K562 (cell line): Measurements from ENCODE around the gene ACSL5. TPM values are rescaled to one million over a fixed set of nuclear protein-coding genes. Genes with fewer than 3 reads are reported as not detected.

Source experiments
- ATAC-seq: fragments of 200-7000 bp; cut with Tn5 transposase; 3 replicates; pipeline ENCODE4 v1.9.1; 2020; ENCODE audit warnings: moderate library complexity
- BruUV-seq: library from RNA; stranded (reverse); fragments of 400-500 nt; replicated peaks from 2 replicates; lab custom pipeline; 2021; lab: Mats Ljungman, UMichigan
- CTCF ChIA-PET: fragments of 300-600 bp; formaldehyde crosslinking; extraction: SDS; loops from one replicate; lab custom pipeline; 2021; ENCODE audit warnings: low intra/inter-chr PET ratio; lab: Yijun Ruan, JAX
- POLR2A ChIA-PET: fragments of 300-600, 350-650 bp; sonication (Branson Sonifier 250); formaldehyde crosslinking; extraction: SDS; loops from one replicate; lab custom pipeline; 2021; ENCODE audit warnings: antibody characterized with exemption, inconsistent platforms; lab: Yijun Ruan, JAX
- DNase-seq, 4 experiments: peaks; one replicate each; pipeline versions ENCODE4 v3.0.0 to v3.0.0-alpha.2; 2011 to 2018; ENCODE audit warnings: low spot score in 3 of 4, mixed read lengths in 3 of 4; ENCODE audit errors: extremely low read depth in 1 of 4
- FAIRE-seq: peaks from 2 replicates; lab custom pipeline; 2011; peaks lifted over from hg19 to GRCh38; lab: Jason Lieb, UNC
- H2AFZ ChIP-seq: 2 replicates; pipeline ENCODE4 v1.6.0; 2011; ENCODE audit warnings: low read depth, low read length, control low read depth, inconsistent platforms
- H3K27ac ChIP-seq: fragments of 200-600 bp; 3 replicates; pipeline ENCODE4 v1.8.0; 2011; ENCODE audit warnings: low read depth, mild to moderate bottlenecking, control low read depth, inconsistent platforms, low read length, moderate library complexity, mixed read lengths; ENCODE audit errors: extremely low read depth
- H3K27me3 ChIP-seq, 2 experiments: fragments of 300-600 bp in 1 of 2; 2 replicates in 1 of 2; 3 replicates in 1 of 2; pipeline versions ENCODE4 v1.6.0 to v1.8.0; 2011; ENCODE audit warnings: inconsistent platforms in 2 of 2, low read length in 2 of 2, mild to moderate bottlenecking in 1 of 2, mixed read lengths in 1 of 2, moderate library complexity in 1 of 2; ENCODE audit not compliant: control insufficient read depth in 2 of 2, insufficient read depth in 2 of 2
- H3K36me3 ChIP-seq: fragments of 300-600 bp; 3 replicates; pipeline ENCODE4 v1.8.0; 2011; ENCODE audit warnings: mild to moderate bottlenecking, low read length, inconsistent platforms; ENCODE audit not compliant: control insufficient read depth, insufficient read depth
- H3K4me1 ChIP-seq, 2 experiments: fragments of 200-600 bp in 1 of 2; replicated peaks in 1 of 2; 2 replicates in 1 of 2; 3 replicates in 1 of 2; pipeline versions ENCODE4 v1.5.1 to v1.8.0; 2011; ENCODE audit warnings: inconsistent platforms in 2 of 2, low read length in 2 of 2, mild to moderate bottlenecking in 1 of 2, mixed read lengths in 1 of 2, moderate library complexity in 1 of 2; ENCODE audit not compliant: control insufficient read depth in 2 of 2, insufficient read depth in 2 of 2
- H3K4me2 ChIP-seq: 2 replicates; pipeline ENCODE4 v1.6.1; 2011; ENCODE audit warnings: low read length, control low read depth, inconsistent platforms, mixed read lengths; ENCODE audit not compliant: insufficient read depth
- H3K4me3 ChIP-seq: fragments of 200-600 bp; sonication (generic), shearing (Covaris generic); 2 replicates; pipeline ENCODE4 v1.5.1; 2016; ENCODE audit warnings: control low read depth, inconsistent platforms
- H3K79me2 ChIP-seq: fragments of 200-600 bp; 3 replicates; pipeline ENCODE4 v1.8.0; 2011; ENCODE audit warnings: low read length, inconsistent platforms; ENCODE audit not compliant: control insufficient read depth, insufficient read depth
- H3K9ac ChIP-seq, 2 experiments: 2 replicates each; pipeline versions ENCODE4 v1.6.0 to v1.6.1; 2011; ENCODE audit warnings: low read depth in 2 of 2, low read length in 2 of 2, control low read depth in 1 of 2, inconsistent platforms in 1 of 2, mild to moderate bottlenecking in 1 of 2, mixed read lengths in 1 of 2; ENCODE audit not compliant: insufficient read depth in 1 of 2
- H3K9me1 ChIP-seq: one replicate; pipeline ENCODE4 v1.6.0; 2011; ENCODE audit warnings: inconsistent platforms, mild to moderate bottlenecking, low read length, moderate library complexity; ENCODE audit not compliant: control insufficient read depth, insufficient read depth
- H3K9me3 ChIP-seq: replicated peaks from 2 replicates; pipeline ENCODE4 v1.5.1; 2011; ENCODE audit warnings: low read depth, low read length, inconsistent platforms; ENCODE audit not compliant: control insufficient read depth, insufficient read depth
- H4K20me1 ChIP-seq: replicated peaks from 2 replicates; pipeline ENCODE4 v1.6.1; 2011; ENCODE audit warnings: low read length, inconsistent platforms, mixed read lengths; ENCODE audit not compliant: control insufficient read depth, insufficient read depth
- DACH1 ChIP-seq: fragments of 450-650 bp; IDR thresholded peaks from 2 replicates; pipeline ENCODE4 v1.6.1; 2018; ENCODE audit not compliant: partially characterized antibody
- FOXJ3 ChIP-seq: sonication (generic); formaldehyde crosslinking; IDR thresholded peaks from 2 replicates; pipeline ENCODE4 v1.4.0; 2020; ENCODE audit warnings: mild to moderate bottlenecking, missing genetic modification reagents
- HMGXB4 ChIP-seq: sonication (generic); formaldehyde crosslinking; IDR thresholded peaks from 2 replicates; pipeline ENCODE4 v1.8.1; 2023; ENCODE audit warnings: mild to moderate bottlenecking, missing genetic modification reagents
- HNRNPL ChIP-seq: fragments of 200-400 bp; formaldehyde crosslinking; IDR thresholded peaks from 2 replicates; pipeline ENCODE4 v1.6.1; 2017; ENCODE audit warnings: low read depth, mild to moderate bottlenecking, low read length
- MAFK ChIP-seq: IDR thresholded peaks from 2 replicates; pipeline ENCODE4 v1.6.1; 2011; ENCODE audit warnings: low read length, improper control_type of control experiment
- NCOA2 ChIP-seq, 2 experiments: fragments of 450-650 bp; IDR thresholded peaks; 2 replicates each; pipeline ENCODE4 v1.6.1; 2018; ENCODE audit warnings: mild to moderate bottlenecking in 2 of 2, moderate library complexity in 1 of 2; ENCODE audit not compliant: partially characterized antibody in 2 of 2
- YBX1 ChIP-seq: fragments of 450-650 bp; IDR thresholded peaks from 2 replicates; pipeline ENCODE4 v1.7.1; 2016; ENCODE audit warnings: mild to moderate bottlenecking
- ZNF311 ChIP-seq: fragments of 250-450 bp; sonication (Bioruptor Pico); IDR thresholded peaks from 2 replicates; pipeline ENCODE4 v1.4.0; 2020; ENCODE audit warnings: mild to moderate bottlenecking, moderate library complexity
- ZNF316 ChIP-seq: fragments of 450-650 bp; IDR thresholded peaks from 2 replicates; pipeline ENCODE4 v1.6.1; 2016
- ZNF41 ChIP-seq: fragments of 250-450 bp; sonication (Bioruptor Pico); conservative IDR thresholded peaks from 2 replicates; pipeline ENCODE4 v1.4.0; 2020; ENCODE audit warnings: mild to moderate bottlenecking
- WGBS: fragments of 100-300 bp; shearing (Covaris generic); methylation state at CpG from one replicate; pipeline ENCODE4 v1.1.6; 2016; ENCODE audit warnings: low coverage, mixed read lengths; ENCODE audit not compliant: insufficient coverage; ENCODE audit errors: missing lambda C conversion rate; 5-methylcytosine and 5-hydroxymethylcytosine counted together
- in situ Hi-C: fragments of 300-500 bp; cut with MboI; formaldehyde crosslinking; loops from 4 replicates; pipeline ENCODE4 v1.15.0; 2018; ENCODE audit warnings: inconsistent platforms, mixed read lengths
- intact Hi-C: fragments of 100-400 bp; cut with micrococcal nuclease; formaldehyde crosslinking; loops from 2 replicates; pipeline ENCODE4 v1.14.2; 2022
- polyA plus RNA-seq, 8 experiments: library from polyadenylated mRNA; depleted of rRNA in 4 of 8; stranded (reverse) in 5 of 8; unstranded in 3 of 8; fragments of >200 nt; fragmentation: Nextera tagmentation in 2 of 8; fragmentation: Illumina TruSeq in 1 of 8; extraction: Ambion mirVana in 2 of 8; extraction: Trizol in 1 of 8; gene quantifications; 2 replicates each; pipeline versions ENCODE4 v1.2.1 to v1.2.3, GENCODE V29; 2011 to 2014; ENCODE audit warnings: inconsistent platforms in 1 of 8, missing spikeins in 1 of 8
- total RNA-seq, 7 experiments: library from RNA; depleted of rRNA in 6 of 7; stranded (reverse); fragments of >200 nt in 6 of 7; fragmentation: Illumina TruSeq in 2 of 7; extraction: Trizol in 2 of 7; gene quantifications; 2 replicates each; pipeline versions ENCODE4 v1.2.1 to v1.2.3, GENCODE V29; 2011 to 2021; ENCODE audit warnings: low replicate concordance in 1 of 7
- TF ChIP-seq, protein P1 (sequence below): fragments of 200-800 bp; sonication (Bioruptor generic); IDR thresholded peaks from 2 replicates; pipeline ENCODE4 v1.6.1; 2016; ENCODE audit warnings: missing genetic modification characterization, missing compliant biosample characterization
- TF ChIP-seq, protein P2 (sequence below): fragments of 450-650 bp; IDR thresholded peaks from 2 replicates; pipeline ENCODE4 v1.7.0; 2016; ENCODE audit warnings: borderline replicate concordance

ACSL5 gene
- total and polyA plus RNA-seq, 9 of the 15 experiments (the other 6 are each of a cell fraction or from before 2014, with no cell fraction given), result 0.19 to 1.4 (median 0.55) TPM

- no peak for TF ChIP-seq YBX1
Measured at GRCh38 chr10:112389271-112389822, 15.4 kb downstream of the ACSL5 start (continued).

GRCh38 chr10:112390125-112390703, 16.3 kb downstream of the ACSL5 start:
- ChIA-PET CTCF (no interaction called here), POLR2A (interaction anchor here (0.7 kb wide), 1 partner anchor 216 kb away, joined by 3 read pairs; no protein-coding TSS in a partner anchor)
- H3K27ac ChIP-seq, result no peak overlapping the region
- intact Hi-C loops (no loop called here), in situ Hi-C loops (no loop called here)
- WGBS, result 58% methylated on average over 3 of the region's 3 CpGs
- no peaks in the 10 kb centered on the region for H3K9me1 ChIP-seq
- H3K27me3 ChIP-seq, result peaks cover 0 to 3% of the 10 kb centered on the region in 2 experiments; a peak in 2 of 5 replicates
- no TSS peak for BruUV-seq
- H3K9ac ChIP-seq, result no peak overlapping the region
- FAIRE-seq (no peak), DNase-seq (no peak), ATAC-seq (no peak)
- H4K20me1 ChIP-seq, result no peaks in the 10 kb centered on the region
- no peak overlapping the region for H3K4me3 ChIP-seq
- H3K36me3 ChIP-seq, result no peaks in the 10 kb centered on the region
- no peaks in the 10 kb centered on the region for H3K9me3 ChIP-seq
- H3K4me1 ChIP-seq, result no peaks in the 10 kb centered on the region; a peak in 2 of 5 replicates
- no peak overlapping the region for H3K4me2 ChIP-seq
- H2AFZ ChIP-seq, result no peak overlapping the region
- H3K79me2 ChIP-seq, result no peaks in the 10 kb centered on the region
- TF ChIP-seq, protein P1, sequence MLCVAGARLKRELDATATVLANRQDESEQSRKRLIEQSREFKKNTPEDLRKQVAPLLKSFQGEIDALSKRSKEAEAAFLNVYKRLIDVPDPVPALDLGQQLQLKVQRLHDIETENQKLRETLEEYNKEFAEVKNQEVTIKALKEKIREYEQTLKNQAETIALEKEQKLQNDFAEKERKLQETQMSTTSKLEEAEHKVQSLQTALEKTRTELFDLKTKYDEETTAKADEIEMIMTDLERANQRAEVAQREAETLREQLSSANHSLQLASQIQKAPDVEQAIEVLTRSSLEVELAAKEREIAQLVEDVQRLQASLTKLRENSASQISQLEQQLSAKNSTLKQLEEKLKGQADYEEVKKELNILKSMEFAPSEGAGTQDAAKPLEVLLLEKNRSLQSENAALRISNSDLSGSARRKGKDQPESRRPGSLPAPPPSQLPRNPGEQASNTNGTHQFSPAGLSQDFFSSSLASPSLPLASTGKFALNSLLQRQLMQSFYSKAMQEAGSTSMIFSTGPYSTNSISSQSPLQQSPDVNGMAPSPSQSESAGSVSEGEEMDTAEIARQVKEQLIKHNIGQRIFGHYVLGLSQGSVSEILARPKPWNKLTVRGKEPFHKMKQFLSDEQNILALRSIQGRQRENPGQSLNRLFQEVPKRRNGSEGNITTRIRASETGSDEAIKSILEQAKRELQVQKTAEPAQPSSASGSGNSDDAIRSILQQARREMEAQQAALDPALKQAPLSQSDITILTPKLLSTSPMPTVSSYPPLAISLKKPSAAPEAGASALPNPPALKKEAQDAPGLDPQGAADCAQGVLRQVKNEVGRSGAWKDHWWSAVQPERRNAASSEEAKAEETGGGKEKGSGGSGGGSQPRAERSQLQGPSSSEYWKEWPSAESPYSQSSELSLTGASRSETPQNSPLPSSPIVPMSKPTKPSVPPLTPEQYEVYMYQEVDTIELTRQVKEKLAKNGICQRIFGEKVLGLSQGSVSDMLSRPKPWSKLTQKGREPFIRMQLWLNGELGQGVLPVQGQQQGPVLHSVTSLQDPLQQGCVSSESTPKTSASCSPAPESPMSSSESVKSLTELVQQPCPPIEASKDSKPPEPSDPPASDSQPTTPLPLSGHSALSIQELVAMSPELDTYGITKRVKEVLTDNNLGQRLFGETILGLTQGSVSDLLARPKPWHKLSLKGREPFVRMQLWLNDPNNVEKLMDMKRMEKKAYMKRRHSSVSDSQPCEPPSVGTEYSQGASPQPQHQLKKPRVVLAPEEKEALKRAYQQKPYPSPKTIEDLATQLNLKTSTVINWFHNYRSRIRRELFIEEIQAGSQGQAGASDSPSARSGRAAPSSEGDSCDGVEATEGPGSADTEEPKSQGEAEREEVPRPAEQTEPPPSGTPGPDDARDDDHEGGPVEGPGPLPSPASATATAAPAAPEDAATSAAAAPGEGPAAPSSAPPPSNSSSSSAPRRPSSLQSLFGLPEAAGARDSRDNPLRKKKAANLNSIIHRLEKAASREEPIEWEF (CRISPR knock-in tag), result no peak
- TF ChIP-seq MAFK (peak; percentile 15; the same call in 1 of the 2 replicates), ZNF311 (CRISPR knock-in tag) (no peak), HMGXB4 (CRISPR knock-in tag) (no peak), HNRNPL (no peak), DACH1 (peak; percentile 77), ZNF316 (peak; percentile 69), ZNF41 (CRISPR knock-in tag) (no peak), NCOA2 (IDR thresholded peaks at IDR 0.05; ENCODE audit: partially characterized antibody in 2 of 2) (no peak), FOXJ3 (no peak)
- TF ChIP-seq, protein P2, sequence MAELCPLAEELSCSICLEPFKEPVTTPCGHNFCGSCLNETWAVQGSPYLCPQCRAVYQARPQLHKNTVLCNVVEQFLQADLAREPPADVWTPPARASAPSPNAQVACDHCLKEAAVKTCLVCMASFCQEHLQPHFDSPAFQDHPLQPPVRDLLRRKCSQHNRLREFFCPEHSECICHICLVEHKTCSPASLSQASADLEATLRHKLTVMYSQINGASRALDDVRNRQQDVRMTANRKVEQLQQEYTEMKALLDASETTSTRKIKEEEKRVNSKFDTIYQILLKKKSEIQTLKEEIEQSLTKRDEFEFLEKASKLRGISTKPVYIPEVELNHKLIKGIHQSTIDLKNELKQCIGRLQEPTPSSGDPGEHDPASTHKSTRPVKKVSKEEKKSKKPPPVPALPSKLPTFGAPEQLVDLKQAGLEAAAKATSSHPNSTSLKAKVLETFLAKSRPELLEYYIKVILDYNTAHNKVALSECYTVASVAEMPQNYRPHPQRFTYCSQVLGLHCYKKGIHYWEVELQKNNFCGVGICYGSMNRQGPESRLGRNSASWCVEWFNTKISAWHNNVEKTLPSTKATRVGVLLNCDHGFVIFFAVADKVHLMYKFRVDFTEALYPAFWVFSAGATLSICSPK, result no peak
